Liver (tissue), 3 donors: Measurements from ENCODE around the gene RNLS.

Experiments used
- CTCF ChIP-seq: fragments of 150-350 bp; IDR thresholded peaks from 2 replicates; pipeline ENCODE4 v1.5.1; 2017; ENCODE audit warnings: improper control_type of control experiment, low read depth, low read length; ENCODE audit not compliant: missing input control
- HNF4G ChIP-seq: IDR thresholded peaks from 2 replicates; pipeline ENCODE4 v1.6.1; 2016; ENCODE audit warnings: antibody characterized with exemption
- RAD21 ChIP-seq, 2 donors: IDR thresholded peaks; 2 replicates each; pipeline ENCODE4 v1.6.1; 2016; ENCODE audit warnings: antibody characterized with exemption in 2 of 2, mild to moderate bottlenecking in 2 of 2
- REST ChIP-seq: IDR thresholded peaks from 2 replicates; pipeline ENCODE4 v1.6.1; 2016; ENCODE audit warnings: antibody characterized with exemption, mild to moderate bottlenecking
- SP1 ChIP-seq: IDR thresholded peaks from 2 replicates; pipeline ENCODE4 v1.6.1; 2018; ENCODE audit warnings: antibody characterized with exemption, mild to moderate bottlenecking
- TAF1 ChIP-seq: conservative IDR thresholded peaks from 2 replicates; pipeline ENCODE4 v1.6.1; 2016; ENCODE audit warnings: antibody characterized with exemption, mild to moderate bottlenecking
- YY1 ChIP-seq: IDR thresholded peaks from 2 replicates; pipeline ENCODE4 v1.6.1; 2016; ENCODE audit warnings: antibody characterized with exemption, mild to moderate bottlenecking
- donor health status: healthy.
- donor health status: healthy.

DNA sequence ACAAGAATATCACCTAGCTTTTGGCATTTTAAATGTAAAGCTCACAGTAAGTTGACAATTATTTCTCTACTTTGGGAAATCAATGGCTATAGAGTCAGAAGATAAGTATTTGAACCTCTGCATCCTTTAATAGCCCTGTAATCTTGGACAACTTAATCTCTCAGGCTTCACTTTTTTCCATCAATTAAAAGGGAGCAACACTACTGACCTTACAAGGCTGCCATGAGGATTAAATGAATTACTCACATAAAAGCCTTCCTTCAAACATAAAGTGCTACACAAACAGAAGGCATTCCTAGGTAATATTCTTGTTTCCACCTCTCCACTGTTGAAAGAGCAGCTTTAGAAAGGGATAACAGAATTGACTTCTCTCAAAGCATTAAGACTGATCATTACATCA, 266.0 kb downstream of the RNLS start:
- TF ChIP-seq CTCF (no peak), REST (no peak), HNF4G (no peak), RAD21 (IDR thresholded peaks at IDR 0.05) (no peak), TAF1 (no peak), SP1 (no peak), YY1 (no peak)
